ENCODE measurements around the gene FAM98B. TPM values are rescaled to one million over a fixed set of nuclear protein-coding genes. Genes with fewer than 3 reads are reported as not detected.

FAM98B gene
- total RNA-seq, 4 donors from 2014 or later = 5.2 to 12.2 (median 7.6) TPM

DNA sequence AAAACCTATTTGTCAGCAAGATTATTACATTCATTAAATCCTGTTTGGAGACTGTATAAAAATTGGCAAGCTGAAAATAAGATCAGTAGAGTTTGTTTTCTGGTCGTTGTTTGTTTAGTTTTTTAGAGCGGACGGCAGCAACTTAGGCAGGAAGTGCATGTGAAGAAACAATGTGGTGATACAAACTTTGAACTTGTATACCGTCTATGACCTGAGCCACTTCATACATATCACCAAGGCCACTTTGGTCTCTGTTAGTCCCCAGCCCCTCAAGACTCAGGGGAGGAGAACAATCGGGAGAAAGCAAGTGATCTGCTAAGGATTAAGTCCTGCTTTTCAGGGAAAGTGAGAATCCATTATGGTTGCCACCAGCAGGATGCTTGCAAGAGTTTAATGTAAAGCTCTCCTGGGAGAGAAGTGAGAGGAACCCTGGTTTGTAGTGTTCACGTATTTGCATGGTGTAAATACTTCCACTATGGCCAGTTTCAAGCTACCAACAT is 79.5 kb downstream of the FAM98B start:
- intact Hi-C loops (cut with DNase I; ENCODE audit: low total_unique reads) = no loop called here

DNA sequence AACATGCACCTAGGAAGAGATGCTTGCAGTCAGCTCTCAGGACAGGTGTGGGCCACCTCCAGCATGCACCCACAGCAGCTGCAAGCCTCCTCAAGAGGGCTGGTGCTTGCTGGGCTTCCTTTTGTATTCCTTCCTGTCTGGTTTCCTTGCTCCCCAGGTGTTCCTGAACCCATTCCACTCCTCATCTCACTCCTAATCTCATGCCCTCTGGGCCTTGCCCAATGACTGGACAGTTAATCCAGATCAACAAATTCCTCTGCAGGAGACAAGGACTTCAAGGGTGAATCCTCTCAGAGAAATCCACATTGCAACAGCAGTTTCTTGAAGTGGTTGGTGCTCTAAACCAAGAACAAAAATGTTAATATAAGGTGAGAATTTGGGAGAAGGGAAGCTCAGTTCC is 80.0 kb downstream of the FAM98B start:
- in situ Hi-C loops (cut with MboI; ENCODE audit: low pct_ligation_motif_present in 1 of 4, low pct_unique_long_range_greater_than_20kb in 1 of 4, low sequenced_read_pairs in 3 of 4) = no loop called here
- intact Hi-C loops (cut with DNase I; ENCODE audit: low total_unique reads) = no loop called here
- no peaks in the 10 kb centered on the region for H3K36me3 ChIP-seq
- no peak overlapping the region for H3K4me3 ChIP-seq
- no peak overlapping the region for H3K27ac ChIP-seq
- H3K9me3 ChIP-seq = no peaks in the 10 kb centered on the region
- H3K27me3 ChIP-seq = no peaks in the 10 kb centered on the region
- DNase-seq = no peak
- TF ChIP-seq EP300 (IDR thresholded peaks at IDR 0.05; ENCODE audit: low read depth) (no peak), POLR2A (IDR thresholded peaks at IDR 0.05) (no peak), POLR2AphosphoS5 (IDR thresholded peaks at IDR 0.05) (no peak)
- TF ChIP-seq, protein P1, sequence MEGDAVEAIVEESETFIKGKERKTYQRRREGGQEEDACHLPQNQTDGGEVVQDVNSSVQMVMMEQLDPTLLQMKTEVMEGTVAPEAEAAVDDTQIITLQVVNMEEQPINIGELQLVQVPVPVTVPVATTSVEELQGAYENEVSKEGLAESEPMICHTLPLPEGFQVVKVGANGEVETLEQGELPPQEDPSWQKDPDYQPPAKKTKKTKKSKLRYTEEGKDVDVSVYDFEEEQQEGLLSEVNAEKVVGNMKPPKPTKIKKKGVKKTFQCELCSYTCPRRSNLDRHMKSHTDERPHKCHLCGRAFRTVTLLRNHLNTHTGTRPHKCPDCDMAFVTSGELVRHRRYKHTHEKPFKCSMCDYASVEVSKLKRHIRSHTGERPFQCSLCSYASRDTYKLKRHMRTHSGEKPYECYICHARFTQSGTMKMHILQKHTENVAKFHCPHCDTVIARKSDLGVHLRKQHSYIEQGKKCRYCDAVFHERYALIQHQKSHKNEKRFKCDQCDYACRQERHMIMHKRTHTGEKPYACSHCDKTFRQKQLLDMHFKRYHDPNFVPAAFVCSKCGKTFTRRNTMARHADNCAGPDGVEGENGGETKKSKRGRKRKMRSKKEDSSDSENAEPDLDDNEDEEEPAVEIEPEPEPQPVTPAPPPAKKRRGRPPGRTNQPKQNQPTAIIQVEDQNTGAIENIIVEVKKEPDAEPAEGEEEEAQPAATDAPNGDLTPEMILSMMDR (IDR thresholded peaks at IDR 0.05) = no peak
- H3K4me1 ChIP-seq = no peaks in the 10 kb centered on the region

More for the DNA sequence above, 79.5 kb downstream of the FAM98B start:
- TF ChIP-seq EP300 (IDR thresholded peaks at IDR 0.05; ENCODE audit: low read depth) (no peak), POLR2A (IDR thresholded peaks at IDR 0.05) (no peak), POLR2AphosphoS5 (IDR thresholded peaks at IDR 0.05) (no peak)
- TF ChIP-seq, protein P1 (IDR thresholded peaks at IDR 0.05) = no peak
- in situ Hi-C loops (cut with MboI; ENCODE audit: low pct_ligation_motif_present in 1 of 4, low pct_unique_long_range_greater_than_20kb in 1 of 4, low sequenced_read_pairs in 3 of 4) = no loop called here
- Histone ChIP-seq H3K4me1 (no peaks in the 10 kb centered on the region), H3K27ac (no peak overlapping the region), H3K4me3 (no peak overlapping the region), H3K27me3 (no peaks in the 10 kb centered on the region), H3K36me3 (no peaks in the 10 kb centered on the region), H3K9me3 (no peaks in the 10 kb centered on the region)
- WGBS, 2 donors (ENCODE audit: low coverage in 1 of 2) = 66 to 82% methylated on average over 3 to 6 of the region's 6 CpGs
- DNase-seq = no peak

DNA sequence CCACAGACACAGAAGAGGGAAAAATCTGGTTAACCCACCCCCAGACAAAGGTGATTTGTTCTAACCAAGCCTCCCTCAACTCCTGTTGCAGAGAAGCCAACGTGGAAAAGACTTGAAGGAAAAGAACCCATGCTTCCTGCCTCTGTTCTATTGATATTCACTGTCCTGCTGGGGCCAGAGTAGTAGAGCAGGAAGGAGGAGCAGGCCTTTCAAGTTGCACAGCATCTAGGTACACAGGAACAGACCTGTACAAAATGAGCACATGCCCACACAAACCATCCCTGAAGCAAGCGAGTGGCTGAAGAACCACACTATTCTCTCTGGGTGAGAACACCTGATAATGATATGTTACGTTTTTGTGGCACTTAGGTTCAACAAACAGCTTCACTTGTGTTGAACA is 80.8 kb downstream of the FAM98B start:
- DNase-seq = no peak
- intact Hi-C loops (cut with DNase I; ENCODE audit: low total_unique reads) = no loop called here
- Histone ChIP-seq H3K27ac (no peak overlapping the region), H3K36me3 (no peaks in the 10 kb centered on the region), H3K4me1 (no peaks in the 10 kb centered on the region), H3K9me3 (no peaks in the 10 kb centered on the region), H3K4me3 (no peak overlapping the region), H3K27me3 (no peaks in the 10 kb centered on the region)
- in situ Hi-C loops (cut with MboI; ENCODE audit: low pct_ligation_motif_present in 1 of 4, low pct_unique_long_range_greater_than_20kb in 1 of 4, low sequenced_read_pairs in 3 of 4) = no loop called here
- no peak for TF ChIP-seq POLR2AphosphoS5 (IDR thresholded peaks at IDR 0.05)
- TF ChIP-seq, protein P1 (IDR thresholded peaks at IDR 0.05) = no peak
- no peak for TF ChIP-seq EP300 (IDR thresholded peaks at IDR 0.05; ENCODE audit: low read depth)
- TF ChIP-seq POLR2A (IDR thresholded peaks at IDR 0.05) = no peak
- WGBS, 2 donors (ENCODE audit: low coverage in 1 of 2) = 85 to 100% methylated on average over 2 to 3 of the region's 3 CpGs

DNA sequence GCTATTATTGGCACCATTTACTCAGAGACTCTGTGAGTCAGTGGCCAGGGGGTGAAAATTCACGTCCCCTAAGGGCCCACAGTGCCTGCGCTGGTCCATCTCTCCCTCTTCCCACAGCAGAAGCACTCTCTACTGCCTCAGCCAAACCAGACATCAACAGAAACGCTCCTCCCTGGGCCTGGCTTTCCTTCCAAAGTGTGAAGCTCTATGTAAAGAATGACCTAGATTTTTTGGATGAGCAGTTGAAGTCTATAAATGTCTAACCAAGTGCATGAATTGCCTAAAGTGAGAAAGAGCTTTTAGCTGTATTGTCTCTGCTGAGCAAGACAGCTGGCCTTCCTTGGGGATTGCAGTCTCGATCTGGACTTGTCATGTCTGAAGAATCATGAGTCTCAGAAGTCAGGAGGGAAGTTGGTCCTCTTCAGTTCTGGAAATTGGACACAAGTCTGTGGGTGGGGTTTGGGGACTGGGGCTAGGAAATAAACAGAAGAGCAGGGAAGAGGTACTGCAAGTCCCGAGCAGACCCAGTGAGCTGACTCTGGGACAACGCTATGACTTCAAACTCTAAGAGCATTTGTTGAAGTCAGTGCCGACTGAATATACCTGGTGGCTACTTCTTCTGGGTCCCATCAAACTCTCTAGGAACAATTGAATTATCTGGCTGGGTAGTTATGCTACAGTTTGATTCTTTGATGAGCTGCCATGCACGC is 81.7 kb downstream of the FAM98B start:
- 80 to 81% methylated on average over 7 to 8 of the region's 8 CpGs for WGBS, 2 donors (ENCODE audit: low coverage in 1 of 2)
- DNase-seq = no peak
- H3K27ac ChIP-seq = no peak overlapping the region
- no peaks in the 10 kb centered on the region for H3K9me3 ChIP-seq
- no peaks in the 10 kb centered on the region for H3K27me3 ChIP-seq
- no peaks in the 10 kb centered on the region for H3K36me3 ChIP-seq
- intact Hi-C loops (cut with DNase I; ENCODE audit: low total_unique reads) (no loop called here), in situ Hi-C loops (cut with MboI; ENCODE audit: low pct_ligation_motif_present in 1 of 4, low pct_unique_long_range_greater_than_20kb in 1 of 4, low sequenced_read_pairs in 3 of 4) (no loop called here)
- H3K4me1 ChIP-seq = no peaks in the 10 kb centered on the region
- H3K4me3 ChIP-seq = no peak overlapping the region
- TF ChIP-seq EP300 (IDR thresholded peaks at IDR 0.05; ENCODE audit: low read depth) = no peak
- no peak for TF ChIP-seq POLR2AphosphoS5 (IDR thresholded peaks at IDR 0.05)
- TF ChIP-seq, protein P1 (IDR thresholded peaks at IDR 0.05) = no peak
- TF ChIP-seq POLR2A (IDR thresholded peaks at IDR 0.05) = no peak
